Measurements from ENCODE around the gene FAM120A. TPM values are rescaled to one million over a fixed set of nuclear protein-coding genes. Genes with fewer than 3 reads are reported as not detected.

Gene FAM120A
- polyA plus RNA-seq, 1 donor from 2014 or later = 8.9 TPM

- H4K20me1 ChIP-seq (ENCODE audit: insufficient read depth) = no peaks in the 10 kb centered on the region
- H3F3A ChIP-seq (ENCODE audit: insufficient read depth, low read length, poor library complexity, severe bottlenecking) = no peaks in the 10 kb centered on the region
- H3K27ac ChIP-seq (ENCODE audit: low read length) = no peak overlapping the region
- H3K9me2 ChIP-seq (ENCODE audit: insufficient read depth, low read length) = no peaks in the 10 kb centered on the region
- no peak overlapping the region for H3K4me3 ChIP-seq (ENCODE audit: low read length)
- TF ChIP-seq REST (IDR thresholded peaks at IDR 0.05; ENCODE audit: borderline replicate concordance) (no peak), MXI1 (conservative IDR thresholded peaks at IDR 0.05; ENCODE audit: poor library complexity, severe bottlenecking) (no peak), TAF1 (IDR thresholded peaks at IDR 0.05; ENCODE audit: low read depth) (no peak), EP300 (conservative IDR thresholded peaks at IDR 0.05; ENCODE audit: poor library complexity, severe bottlenecking) (no peak), POLR2AphosphoS5 (IDR thresholded peaks at IDR 0.05) (no peak), SMC3 (conservative IDR thresholded peaks at IDR 0.05; ENCODE audit: poor library complexity) (no peak), EZH2 (IDR thresholded peaks at IDR 0.05; ENCODE audit: borderline replicate concordance, insufficient read depth, low read length, poor library complexity, severe bottlenecking) (no peak), RAD21 (conservative IDR thresholded peaks at IDR 0.05) (no peak)
- TF ChIP-seq, protein P1, sequence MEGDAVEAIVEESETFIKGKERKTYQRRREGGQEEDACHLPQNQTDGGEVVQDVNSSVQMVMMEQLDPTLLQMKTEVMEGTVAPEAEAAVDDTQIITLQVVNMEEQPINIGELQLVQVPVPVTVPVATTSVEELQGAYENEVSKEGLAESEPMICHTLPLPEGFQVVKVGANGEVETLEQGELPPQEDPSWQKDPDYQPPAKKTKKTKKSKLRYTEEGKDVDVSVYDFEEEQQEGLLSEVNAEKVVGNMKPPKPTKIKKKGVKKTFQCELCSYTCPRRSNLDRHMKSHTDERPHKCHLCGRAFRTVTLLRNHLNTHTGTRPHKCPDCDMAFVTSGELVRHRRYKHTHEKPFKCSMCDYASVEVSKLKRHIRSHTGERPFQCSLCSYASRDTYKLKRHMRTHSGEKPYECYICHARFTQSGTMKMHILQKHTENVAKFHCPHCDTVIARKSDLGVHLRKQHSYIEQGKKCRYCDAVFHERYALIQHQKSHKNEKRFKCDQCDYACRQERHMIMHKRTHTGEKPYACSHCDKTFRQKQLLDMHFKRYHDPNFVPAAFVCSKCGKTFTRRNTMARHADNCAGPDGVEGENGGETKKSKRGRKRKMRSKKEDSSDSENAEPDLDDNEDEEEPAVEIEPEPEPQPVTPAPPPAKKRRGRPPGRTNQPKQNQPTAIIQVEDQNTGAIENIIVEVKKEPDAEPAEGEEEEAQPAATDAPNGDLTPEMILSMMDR (IDR thresholded peaks at IDR 0.05; ENCODE audit: poor library complexity, severe bottlenecking) = no peak
- H3K9ac ChIP-seq (ENCODE audit: low read length) = no peak overlapping the region
- no peaks in the 10 kb centered on the region for H3K9me3 ChIP-seq (ENCODE audit: low read length)
- H3K36me3 ChIP-seq (ENCODE audit: insufficient read depth, low read length) = no peaks in the 10 kb centered on the region
- H3K79me2 ChIP-seq (replicated peaks; ENCODE audit: insufficient read depth, low read length) = peaks cover 31% of the 10 kb centered on the region
- H2AFZ ChIP-seq (ENCODE audit: low read depth, low read length) = no peak overlapping the region
- no peak overlapping the region for H3K4me2 ChIP-seq (ENCODE audit: low read length)
- H3K27me3 ChIP-seq (ENCODE audit: insufficient read depth, low read depth, low read length) = no peaks in the 10 kb centered on the region
Observed at GRCh38 chr9:93573516-93573828, 122.0 kb downstream of the FAM120A start.

- H3K27ac ChIP-seq (ENCODE audit: low read length) = no peak overlapping the region
Observed at GRCh38 chr9:93574091-93574899, 122.8 kb downstream of the FAM120A start.

More at GRCh38 chr9:93574091-93574899, 122.8 kb downstream of the FAM120A start:
- Histone ChIP-seq H3K27me3 (ENCODE audit: insufficient read depth, low read depth, low read length) (no peaks in the 10 kb centered on the region), H3K9me3 (ENCODE audit: low read length) (no peaks in the 10 kb centered on the region), H3K4me3 (ENCODE audit: low read length) (peak overlapping the region; percentile 90), H2AFZ (ENCODE audit: low read depth, low read length) (no peak overlapping the region), H3K79me2 (replicated peaks; ENCODE audit: insufficient read depth, low read length) (peaks cover 40% of the 10 kb centered on the region), H3K36me3 (ENCODE audit: insufficient read depth, low read length) (no peaks in the 10 kb centered on the region), H3F3A (ENCODE audit: insufficient read depth, low read length, poor library complexity, severe bottlenecking) (no peaks in the 10 kb centered on the region), H3K9me2 (ENCODE audit: insufficient read depth, low read length) (no peaks in the 10 kb centered on the region), H4K20me1 (ENCODE audit: insufficient read depth) (no peaks in the 10 kb centered on the region), H3K9ac (ENCODE audit: low read length) (no peak overlapping the region), H3K4me2 (ENCODE audit: low read length) (no peak overlapping the region)
- TF ChIP-seq MXI1 (conservative IDR thresholded peaks at IDR 0.05; ENCODE audit: poor library complexity, severe bottlenecking) (no peak), EZH2 (IDR thresholded peaks at IDR 0.05; ENCODE audit: borderline replicate concordance, insufficient read depth, low read length, poor library complexity, severe bottlenecking) (no peak), POLR2AphosphoS5 (IDR thresholded peaks at IDR 0.05) (no peak), EP300 (conservative IDR thresholded peaks at IDR 0.05; ENCODE audit: poor library complexity, severe bottlenecking) (no peak), REST (IDR thresholded peaks at IDR 0.05; ENCODE audit: borderline replicate concordance) (no peak), SMC3 (conservative IDR thresholded peaks at IDR 0.05; ENCODE audit: poor library complexity) (no peak)
- TF ChIP-seq, protein P1 (IDR thresholded peaks at IDR 0.05; ENCODE audit: poor library complexity, severe bottlenecking) = no peak

Data from neural cell (in vitro differentiated cells).